ENCODE data around the gene MAN2B2. TPM values are rescaled to one million over a fixed set of nuclear protein-coding genes. Genes with fewer than 3 reads are reported as not detected.
A peak's percentile ranks its signal among the peaks of the same experiment; 100 is the strongest.

The MAN2B2 gene
- total and polyA plus RNA-seq, 9 of the 15 experiments (the other 6 are each of a cell fraction or from before 2014, with no cell fraction given): 0.21 to 8.8 (median 3.7) TPM

GRCh38 chr4:6605605-6606004 is 30.6 kb downstream of the MAN2B2 start:
- no peak for ATAC-seq
- POLR2A ChIA-PET: interaction anchor here (0.6 to 1.9 kb wide), 2 partner anchors 8 to 442 kb away, joined by 4 to 5 read pairs; no protein-coding TSS in a partner anchor

More at GRCh38 chr4:6605605-6606004, 30.6 kb downstream of the MAN2B2 start:
- Histone ChIP-seq H4K20me1 (replicated peaks; ENCODE audit: control insufficient read depth, insufficient read depth, low read length) (0 out of 2 replicates have a peak, but pooled peaks cover 4% of the 10 kb centered on the region), H3K9ac (ENCODE audit: insufficient read depth in 1 of 2, low read depth in 2 of 2, low read length in 2 of 2) (no peak overlapping the region), H3K27me3 (ENCODE audit: control insufficient read depth in 2 of 2, insufficient read depth in 2 of 2, low read length in 2 of 2) (no peaks in the 10 kb centered on the region), H3K4me2 (ENCODE audit: insufficient read depth, low read length) (no peak overlapping the region), H3K79me2 (ENCODE audit: control insufficient read depth, insufficient read depth, low read length) (no peaks in the 10 kb centered on the region), H3K9me1 (ENCODE audit: control insufficient read depth, insufficient read depth, low read length) (no peaks in the 10 kb centered on the region), H3K9me3 (replicated peaks; ENCODE audit: control insufficient read depth, insufficient read depth, low read depth, low read length) (no peaks in the 10 kb centered on the region), H3K4me3 (no peak overlapping the region), H2AFZ (ENCODE audit: low read depth, low read length) (no peak overlapping the region), H3K36me3 (ENCODE audit: control insufficient read depth, insufficient read depth, low read length) (peaks cover 3% of the 10 kb centered on the region; the same call in 1 of the 3 replicates), H3K27ac (ENCODE audit: extremely low read depth, low read depth, low read length) (no peak overlapping the region), H3K4me1 (replicated peaks in 1 of 2; ENCODE audit: control insufficient read depth in 2 of 2, insufficient read depth in 2 of 2, low read length in 2 of 2) (peaks cover 0 to 4% of the 10 kb centered on the region in 2 experiments; a peak in 1 of 5 replicates)
- DNase-seq (ENCODE audit: extremely low read depth in 1 of 4, low spot score in 3 of 4) (no peak), FAIRE-seq (no peak)
- in situ Hi-C loops (cut with MboI): no loop called here
- no TSS peak for BruUV-seq (replicated peaks)
- CTCF ChIA-PET (ENCODE audit: low intra/inter-chr PET ratio): no interaction called here
- intact Hi-C loops (cut with micrococcal nuclease): no loop called here
- 40% methylated on average over 2 of the region's 2 CpGs for WGBS (ENCODE audit: insufficient coverage, low coverage, missing lambda C conversion rate)
- TF ChIP-seq ZNF24 (IDR thresholded peaks at IDR 0.05) (peak; percentile 79; the same call in 1 of the 2 replicates), ZNF609 (CRISPR knock-in tag; IDR thresholded peaks at IDR 0.05; ENCODE audit: borderline replicate concordance) (no peak)

Measured in K562 (cell line).